NCI-H524 treated with DMSO at 0.1 percent for 48 hours (cell line): ENCODE data around the gene TSPOAP1.
A peak's percentile ranks its signal among the peaks of the same experiment; 100 is the strongest.

Experiments used
- DNase-seq: peaks from one replicate; lab custom pipeline; 2025; lab: John Stamatoyannopoulos, UW

Gene TSPOAP1

DNA sequence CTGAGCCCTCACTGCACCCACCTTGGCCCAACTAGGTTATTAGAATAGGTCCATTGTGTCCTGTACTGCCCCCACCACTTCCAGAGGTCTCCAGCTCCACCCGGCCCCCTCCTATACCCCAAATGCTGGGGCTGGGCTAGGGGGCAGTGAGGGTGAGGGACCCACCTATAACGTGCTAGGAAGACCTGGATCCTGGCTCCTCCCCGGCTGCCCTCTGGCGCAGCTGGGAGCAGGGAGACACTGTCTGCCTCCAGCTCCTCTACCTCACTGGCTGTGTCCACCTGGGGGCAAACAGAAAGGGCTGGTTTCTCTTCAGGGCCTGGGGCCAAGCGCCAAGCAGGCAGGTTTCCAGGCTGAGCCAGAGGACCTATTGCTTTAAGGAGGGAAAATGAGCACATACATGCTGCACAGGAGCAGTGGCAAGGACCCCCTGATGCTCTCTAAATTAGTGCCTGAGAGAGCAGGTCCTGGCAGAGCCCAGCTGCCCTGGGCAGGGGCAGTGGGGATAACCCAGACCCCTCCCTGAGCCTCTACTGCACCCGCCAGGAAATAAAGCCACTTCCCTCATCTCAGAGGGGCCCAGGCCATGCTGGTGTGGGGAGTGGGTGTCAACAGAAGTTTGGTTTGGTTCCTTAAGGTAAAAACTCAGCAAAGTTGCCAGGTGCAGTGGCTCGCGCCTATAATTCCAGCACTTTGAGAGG lies 12.2 kb downstream of the TSPOAP1 start:
- no peak for DNase-seq

DNA sequence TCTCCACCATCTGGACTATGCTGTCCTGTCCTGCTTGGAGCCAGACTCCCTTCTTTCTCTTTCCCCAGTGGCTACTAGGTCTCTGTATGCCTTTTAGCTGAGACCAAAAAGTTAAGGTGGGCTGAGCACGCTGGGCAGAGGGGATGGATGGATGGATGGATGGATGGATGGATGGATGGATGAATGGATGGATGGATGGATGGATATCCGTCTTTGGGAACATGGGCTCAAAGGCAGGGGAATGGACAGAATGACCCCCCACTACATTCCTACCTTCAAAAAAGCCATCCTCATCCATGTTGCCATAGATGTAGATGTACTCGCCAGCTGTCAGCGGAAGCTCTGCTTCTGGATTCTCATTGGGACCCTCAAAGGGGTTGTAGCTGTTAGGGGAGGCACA lies 12.8 kb downstream of the TSPOAP1 start:
- no peak for DNase-seq

DNA sequence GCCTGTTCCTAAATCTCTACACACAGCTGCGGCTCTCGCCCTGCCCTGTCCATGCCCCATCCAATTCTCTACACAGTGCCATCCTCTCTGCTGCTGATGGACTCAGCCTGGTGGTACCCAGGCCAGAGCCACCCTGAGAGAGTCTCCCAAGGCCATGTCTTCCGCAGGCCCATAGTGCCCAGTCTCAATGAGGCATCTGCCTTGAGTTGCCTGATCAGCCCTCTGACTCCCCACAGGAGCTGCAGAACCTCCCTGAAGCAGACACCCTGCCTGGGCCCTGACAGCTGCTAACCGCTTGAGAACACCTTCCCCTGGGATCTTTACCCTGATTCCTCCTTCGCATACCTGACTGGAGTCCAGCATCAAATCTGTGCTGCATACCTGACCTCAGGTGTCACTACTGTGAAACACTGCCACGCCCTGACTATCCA lies 13.3 kb downstream of the TSPOAP1 start:
- no peak for DNase-seq

DNA sequence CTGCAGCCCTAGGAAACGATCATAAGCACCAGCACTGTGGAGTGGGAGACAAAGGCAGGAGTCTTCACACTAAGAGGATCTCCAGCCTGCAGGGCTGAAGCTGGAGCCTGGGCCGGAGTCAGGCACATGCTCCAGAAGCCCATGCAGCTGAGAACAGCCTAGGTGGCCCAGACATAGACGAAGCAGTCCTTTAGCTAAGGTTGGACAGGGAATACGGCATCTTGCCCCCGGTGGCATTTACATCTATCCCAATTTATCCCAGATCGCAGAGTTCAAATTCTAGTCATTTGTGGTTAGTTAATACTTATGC lies 13.9 kb downstream of the TSPOAP1 start:
- no peak for DNase-seq

DNA sequence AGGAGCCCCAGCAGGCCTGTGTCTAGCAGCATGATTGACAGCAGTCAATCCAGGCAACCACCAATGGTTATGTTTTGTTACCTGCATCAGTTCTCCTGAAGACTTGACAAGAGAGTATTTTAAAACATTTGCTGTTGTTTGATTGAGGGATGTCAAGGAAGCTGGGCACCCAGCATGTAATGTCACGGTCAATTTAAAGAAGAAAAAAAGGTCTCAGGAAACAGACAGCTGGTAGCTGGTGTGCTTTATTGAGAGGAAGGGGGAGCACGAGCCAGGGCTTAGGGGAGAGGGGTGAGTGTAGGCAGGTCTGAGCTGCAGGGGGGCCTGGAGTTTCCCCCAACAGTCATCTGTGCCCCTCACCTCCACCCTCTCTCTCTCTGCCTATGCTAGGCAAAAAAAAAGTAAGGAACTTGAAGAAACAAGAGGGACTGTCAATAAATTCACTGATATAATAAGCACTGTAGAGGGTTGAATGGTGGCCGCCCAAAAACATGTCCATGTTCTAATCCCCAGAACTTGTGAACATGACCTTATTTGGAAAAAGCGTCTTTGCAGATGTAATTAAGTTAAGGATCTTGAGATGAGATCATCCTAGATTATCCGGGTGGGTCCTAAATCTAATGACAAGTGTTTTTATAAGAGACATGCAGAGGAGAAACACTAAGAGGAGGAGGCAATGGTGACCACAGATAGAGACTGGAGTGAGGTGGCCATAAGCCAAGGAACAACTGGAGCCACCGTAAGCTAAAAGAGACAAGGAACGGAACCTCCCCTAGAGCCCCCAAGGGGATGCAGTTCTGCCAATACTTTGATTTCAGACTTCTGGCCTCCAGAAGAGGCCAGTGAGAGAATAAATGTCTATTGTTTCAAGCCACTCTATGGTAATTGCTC lies 14.5 kb downstream of the TSPOAP1 start:
- DNase-seq = peak; percentile 65

DNA sequence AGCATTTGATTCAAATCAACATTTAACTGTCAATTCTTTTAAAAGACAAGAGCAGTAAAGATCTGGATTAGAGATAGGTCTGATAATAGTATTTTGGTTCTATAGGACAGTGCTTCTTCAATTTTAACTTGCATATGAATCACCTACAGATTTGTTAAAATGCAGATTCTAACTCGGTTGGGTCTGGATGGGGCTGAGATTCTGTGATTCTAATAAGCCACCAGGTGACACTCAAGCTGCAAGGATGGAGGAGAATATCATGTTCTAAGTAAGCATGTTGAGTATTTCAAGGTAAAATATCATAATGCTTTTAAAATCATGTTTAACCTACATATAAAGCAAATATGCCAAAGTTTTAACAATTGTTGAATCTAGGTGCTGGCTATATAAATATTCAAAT lies 15.8 kb downstream of the TSPOAP1 start:
- no peak for DNase-seq

DNA sequence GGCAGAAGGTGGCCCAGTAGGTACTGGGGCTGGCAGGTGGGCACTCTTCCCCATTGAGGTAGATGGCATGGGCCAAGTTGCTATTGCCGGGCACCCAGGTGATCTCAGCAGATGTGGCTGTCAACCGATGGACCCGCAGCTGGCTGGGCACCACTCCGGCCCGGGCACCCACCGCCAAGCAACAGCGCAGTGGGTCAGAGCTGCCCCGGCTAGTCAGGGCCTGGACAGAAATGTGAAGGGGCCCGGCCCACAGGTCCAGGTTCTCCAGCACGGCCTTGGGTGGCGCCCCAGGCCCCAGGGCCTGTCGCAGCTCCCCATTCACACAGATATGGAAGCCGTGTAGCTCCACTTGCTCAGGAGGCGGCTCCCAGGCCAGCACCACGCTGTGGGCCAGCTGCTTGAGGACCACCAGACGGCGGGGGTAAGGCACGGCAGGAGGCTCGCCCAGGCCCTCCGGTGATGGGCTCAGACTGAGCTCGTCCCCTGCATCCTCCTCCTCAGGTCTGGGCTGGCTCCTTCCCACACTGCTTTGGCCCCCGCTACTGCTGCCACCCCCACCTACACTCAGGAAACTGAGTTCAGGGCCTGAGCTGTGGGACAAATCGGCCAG lies 16.5 kb downstream of the TSPOAP1 start:
- DNase-seq = no peak

DNA sequence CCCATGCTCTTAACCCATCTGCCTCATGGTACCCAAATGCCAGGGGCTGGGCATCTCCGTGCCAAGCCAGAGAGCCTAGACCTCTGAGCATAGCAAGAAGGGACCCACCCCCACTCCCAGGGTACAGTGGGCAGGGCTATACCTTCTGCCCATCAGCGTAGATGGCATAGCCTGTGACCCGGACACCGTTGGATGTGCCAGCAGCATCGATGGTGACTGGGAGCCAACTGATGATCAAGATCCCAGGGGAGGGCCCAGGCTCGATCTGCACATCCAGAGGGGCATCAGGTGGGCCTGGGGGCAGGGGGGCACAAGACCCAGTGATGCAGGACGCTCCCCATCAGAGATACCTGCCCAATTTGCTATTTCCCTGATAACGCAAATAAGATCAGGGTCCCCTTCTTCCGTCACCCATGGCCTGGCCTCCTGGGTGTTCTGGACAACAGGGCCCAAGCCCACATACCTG lies 17.1 kb downstream of the TSPOAP1 start:
- no peak for DNase-seq

DNA sequence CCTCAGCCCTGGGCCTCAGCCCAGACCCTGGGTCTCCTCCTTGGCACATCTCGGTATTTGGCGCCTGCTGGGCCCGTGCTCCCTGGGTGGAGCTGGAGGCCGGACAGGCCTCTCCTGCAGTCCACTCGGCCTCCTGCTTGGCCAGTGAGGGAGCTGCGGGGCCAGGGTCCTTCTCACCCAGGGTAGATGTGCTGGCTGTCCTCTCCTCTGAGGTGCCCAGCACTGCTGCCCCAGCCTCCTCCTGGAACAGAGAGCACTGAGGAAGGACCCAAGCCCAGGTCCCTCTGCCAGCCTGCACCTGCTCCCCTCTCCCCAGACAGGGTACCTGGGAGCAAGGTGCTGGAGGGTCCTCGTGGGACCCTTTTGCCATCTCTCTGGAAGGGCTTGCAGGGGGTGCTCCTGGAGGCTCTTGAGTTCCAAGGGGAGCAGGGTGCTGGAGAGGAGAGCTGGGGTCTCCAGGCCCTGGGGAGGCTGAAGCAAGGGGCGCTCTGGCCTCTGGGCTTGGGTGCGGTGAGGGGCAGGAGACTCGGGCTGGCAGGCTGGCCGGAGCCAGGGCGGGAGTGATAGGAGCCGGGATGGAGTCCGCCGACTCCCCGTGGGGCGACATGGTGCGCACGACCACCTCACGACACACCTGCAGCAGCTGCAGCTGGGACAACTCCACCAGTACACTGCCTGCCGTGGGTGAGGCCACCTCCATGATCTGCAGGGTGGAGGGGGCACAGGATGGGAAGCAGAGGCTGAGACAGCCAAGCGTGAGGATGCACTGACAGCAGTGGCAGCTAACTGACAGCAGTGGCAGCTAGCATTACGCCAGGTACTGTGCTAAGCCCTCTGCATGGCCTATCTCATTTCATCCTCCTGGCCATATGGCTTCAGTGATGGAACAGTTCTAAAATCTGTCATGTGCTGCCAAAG lies 17.8 kb downstream of the TSPOAP1 start:
- peak; percentile 68 for DNase-seq

DNA sequence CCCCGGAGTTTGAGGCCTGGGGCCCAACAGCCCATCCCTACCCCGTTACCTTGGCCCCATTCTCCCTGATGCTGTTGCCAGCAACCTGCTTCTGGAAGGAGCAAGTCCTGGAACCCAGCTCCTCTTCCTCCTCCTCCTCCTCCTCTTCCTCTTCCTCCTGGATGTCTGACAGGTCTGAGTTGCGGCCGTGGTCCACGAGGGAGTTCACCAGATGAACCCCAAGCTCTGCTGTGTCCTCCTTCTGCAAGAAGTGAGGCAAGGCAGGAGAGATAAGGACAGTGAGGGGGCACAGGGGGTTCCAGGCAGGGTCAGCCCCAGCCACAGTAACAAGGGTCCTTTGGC lies 18.7 kb downstream of the TSPOAP1 start:
- no peak for DNase-seq

DNA sequence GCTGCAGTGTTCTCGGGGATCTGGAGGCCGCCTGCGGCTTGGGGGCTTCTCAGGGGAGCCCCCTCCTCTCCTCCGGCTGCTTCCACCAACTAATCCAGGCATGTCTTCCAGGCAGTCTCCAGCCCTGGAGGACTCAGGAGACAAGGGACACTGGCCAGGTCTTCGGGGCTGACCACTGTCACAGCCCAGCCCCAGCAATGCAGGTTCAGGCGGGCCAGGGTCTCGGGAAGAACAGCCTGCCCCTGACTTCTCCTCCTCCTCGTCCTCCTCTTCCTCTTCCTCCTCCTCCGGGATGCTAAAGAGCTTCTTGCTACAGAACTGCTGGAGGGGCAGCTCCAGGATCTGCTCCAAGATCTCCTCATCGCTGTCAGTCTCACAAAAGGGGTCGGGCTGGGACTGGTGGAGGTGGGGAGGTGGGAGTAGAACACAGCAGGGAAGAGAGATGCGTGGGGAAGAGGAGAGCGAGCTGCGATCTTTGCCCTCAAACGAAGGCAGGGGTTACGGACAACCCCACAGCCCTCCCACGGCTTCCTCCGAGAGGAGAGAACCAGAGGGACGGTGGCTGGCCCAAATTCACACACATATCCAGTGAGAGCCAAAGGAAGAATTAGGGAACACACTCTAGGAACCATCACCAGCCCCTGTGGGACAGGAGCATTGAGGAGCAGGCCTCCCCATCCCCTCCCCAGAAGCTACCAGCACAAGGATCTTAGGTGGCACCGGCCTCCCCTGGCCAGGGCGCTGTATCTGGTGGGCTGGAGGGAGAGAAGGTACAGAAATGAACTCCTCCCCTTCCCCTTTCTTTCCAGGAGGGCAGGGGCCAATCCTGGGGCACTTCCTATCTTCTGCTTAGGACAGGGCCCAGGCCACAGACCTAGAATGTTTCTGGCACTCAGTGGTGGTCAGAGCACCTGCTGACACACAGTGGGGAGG lies 19.3 kb downstream of the TSPOAP1 start:
- no peak for DNase-seq

DNA sequence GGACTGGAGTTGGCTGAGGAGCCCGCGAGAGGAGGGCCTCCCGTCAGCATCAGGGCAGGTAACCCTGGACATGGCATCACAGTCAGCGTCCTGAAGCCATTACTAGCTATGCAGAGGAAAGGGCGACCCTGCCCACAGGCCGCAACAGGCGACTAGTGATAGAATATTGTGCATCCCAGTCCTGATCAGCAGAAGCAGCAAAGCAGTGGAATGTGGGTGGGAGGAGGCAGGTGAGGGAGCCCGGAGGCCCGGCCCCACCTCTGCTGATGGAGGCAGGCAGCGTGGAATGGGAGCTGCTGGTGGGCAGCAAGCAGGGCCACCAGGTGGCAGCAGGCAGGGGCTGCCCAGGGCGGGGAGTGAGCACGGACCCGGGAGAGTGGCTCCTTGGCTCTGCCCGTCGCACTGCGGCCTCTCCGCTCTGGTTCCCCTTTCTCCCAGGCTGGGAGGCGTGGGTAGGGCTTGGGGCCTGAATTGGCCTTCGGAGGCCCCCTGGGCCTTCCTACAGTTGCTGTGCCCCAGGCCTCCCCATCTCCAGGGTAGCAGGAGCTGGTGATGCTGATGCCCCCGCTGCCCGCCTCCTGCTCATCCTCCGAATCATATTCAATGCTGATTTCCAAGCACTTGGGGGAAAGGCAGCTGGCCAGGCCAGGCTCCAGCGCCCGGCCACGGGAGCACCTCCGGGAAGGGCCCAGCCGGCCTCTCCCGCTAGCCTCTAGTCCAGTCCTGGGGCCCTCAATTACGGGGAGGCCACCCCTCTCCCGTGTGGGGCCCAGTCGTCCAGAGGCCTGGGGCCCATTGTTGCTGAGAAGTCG lies 20.2 kb downstream of the TSPOAP1 start:
- DNase-seq = no peak

DNA sequence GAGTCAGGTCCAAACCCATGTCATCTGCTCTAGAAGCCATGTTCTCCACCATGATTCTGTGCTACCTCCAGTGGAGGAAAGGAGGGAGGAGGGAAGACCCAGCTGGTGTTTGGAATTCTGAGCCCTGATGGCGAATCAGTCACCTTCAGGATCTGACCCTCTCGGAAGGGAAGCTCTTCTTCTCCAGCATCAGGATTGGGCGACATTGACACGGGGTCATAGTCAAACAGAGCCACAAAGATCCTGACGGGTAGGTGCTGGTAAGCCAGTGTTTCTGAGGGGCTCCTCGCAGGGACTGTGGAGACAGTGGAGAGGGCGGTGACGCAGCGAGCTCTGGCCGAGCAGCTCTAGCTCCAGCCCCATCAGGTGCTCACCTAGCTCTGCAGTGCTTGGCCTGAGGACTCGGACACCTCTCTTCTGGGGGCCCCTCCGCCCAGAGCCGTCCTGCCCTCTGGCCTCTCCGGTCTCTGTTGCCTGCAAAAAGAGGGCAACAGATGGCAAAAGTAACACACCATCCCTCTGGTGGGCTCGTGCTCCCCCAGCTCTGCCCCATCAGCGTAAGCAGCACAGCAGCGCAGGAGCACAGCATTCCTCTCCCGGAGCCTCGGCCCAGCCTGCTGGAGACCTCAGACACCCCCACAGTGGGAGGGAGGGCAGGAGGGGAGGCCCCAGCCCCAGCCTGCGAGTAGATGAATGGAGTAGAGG lies 21.0 kb downstream of the TSPOAP1 start:
- no peak for DNase-seq

DNA sequence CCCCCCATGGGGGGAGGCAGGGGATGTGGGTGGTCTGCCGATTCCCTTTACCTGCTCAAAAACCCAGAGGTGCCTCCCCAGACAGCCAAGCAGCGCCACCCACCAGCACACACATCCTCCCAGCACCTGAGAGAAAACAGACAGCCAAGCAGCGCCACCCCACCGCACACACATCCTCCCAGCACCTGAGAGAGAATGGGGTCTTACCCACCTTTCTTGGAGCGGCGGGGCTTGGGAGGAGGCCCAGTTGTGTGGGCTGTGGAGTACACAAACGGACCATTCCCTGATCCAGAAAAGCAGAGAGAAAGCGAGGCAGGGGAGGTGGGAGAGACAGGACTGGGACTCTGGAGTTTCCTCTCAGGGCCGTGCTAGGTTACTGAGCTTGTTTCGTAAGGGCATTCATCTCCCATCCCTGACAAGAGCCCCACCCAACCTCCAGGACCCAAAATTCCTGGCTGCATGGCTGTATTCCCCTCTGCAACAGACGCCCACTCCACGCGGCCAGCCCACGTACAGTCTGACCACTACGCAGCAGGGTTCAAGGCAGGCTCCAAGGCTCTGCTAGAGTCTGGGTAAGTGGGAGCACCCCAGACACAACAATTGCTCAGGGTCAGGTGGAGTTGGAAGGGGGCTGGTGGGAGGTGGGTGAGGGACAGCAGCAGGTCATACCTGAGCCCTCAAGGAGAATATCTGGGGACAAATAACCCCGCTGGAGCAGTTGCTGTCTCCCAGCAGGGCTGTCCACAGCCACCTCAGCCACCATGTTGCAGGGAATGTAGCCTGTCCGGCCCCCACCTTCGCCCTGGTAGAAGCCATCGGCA lies 22.3 kb downstream of the TSPOAP1 start:
- no peak for DNase-seq

DNA sequence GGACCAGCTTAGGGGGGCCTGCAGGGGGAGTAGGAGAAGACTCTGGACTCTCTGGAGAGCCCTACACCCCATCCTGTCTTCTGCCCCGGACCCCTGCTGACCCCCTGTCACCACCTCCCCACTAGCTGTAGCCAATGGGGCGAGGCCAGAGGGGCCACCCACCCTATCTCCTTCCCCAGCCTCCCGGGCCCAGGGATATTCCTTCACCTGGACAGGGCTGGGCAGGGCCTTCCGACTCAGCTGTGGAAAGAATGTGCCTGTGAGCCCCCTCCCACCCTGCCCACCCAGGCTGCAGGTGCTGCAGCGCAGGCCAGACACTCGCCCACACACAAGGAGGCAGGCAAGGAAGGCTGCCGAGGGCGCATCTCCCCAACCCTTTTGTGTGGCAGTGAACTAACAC lies 23.0 kb downstream of the TSPOAP1 start:
- DNase-seq = no peak

DNA sequence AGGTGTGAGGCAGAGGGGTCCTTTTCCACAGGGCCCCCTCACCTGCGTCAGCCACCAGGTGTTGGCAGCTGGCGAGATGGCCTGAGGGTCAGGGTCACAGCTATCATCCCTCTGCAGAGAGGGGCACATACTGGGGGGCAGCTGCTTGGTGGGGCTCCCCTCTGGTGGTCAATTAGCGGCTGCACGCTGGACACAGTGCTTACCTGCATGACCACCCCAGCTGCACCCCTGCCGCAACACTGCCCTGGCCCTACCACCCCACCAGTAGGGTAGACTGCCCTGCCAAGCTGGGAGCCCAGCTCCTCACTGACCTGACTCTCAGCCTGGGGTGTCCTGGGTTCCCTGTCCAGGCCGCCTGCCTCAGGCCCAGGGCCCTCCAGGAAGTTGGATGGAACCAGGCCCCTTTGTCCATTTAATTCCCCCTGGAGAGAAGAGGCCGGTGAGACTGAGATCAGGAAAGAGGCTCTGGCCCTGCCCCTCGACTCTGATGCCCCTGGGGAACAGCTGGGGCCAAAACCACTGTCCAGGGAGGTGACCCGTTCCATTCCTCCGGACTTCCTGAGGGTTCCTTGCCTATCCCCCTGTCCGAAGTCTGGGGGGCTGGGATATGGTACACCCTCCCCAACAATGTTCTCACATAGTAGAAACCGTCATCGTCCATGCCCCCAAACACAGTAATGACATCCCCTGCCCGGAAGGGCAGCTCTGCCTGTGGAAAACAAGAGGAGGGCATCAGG lies 23.7 kb downstream of the TSPOAP1 start:
- DNase-seq = no peak

DNA sequence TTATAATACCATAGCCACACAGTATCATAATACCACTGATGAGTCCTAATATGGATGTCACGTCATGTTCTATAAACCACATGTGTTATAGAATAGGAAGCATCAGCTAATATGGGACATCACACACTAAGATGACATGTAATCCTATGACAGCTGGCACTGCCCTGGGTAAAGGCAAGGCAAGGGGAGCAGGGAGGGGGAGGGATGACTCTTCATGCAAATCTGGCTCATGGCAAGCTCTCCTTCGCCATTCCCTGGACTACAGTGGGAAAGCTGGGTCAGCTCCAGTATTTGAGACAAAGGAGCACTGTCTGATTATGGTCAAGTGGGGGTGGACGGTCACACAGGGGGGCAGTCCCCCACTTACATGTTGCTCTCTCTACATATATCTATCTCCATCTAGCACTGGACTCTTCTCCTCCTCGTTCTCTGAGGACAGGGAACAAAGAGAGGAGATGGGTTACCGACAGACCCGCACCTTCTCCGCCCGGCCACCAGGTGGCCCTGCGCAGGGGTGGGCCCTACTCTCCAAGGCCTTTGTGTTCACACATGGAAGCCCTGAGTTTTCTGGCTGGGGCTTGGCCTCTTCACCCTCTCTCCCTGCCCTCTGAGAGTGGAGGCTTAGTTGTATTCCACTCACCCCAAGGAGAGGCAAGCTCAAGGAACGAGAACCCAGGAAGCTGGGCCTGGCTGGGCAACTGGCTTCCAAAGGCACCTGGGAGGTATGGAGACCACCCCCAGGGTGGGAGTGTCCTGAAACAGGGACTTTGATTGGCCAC lies 24.4 kb downstream of the TSPOAP1 start:
- peak; percentile 92 for DNase-seq
